ENCODE measurements around the gene PLEKHG3. TPM values are rescaled to one million over a fixed set of nuclear protein-coding genes. Genes with fewer than 3 reads are reported as not detected.
"Not testable (repeated sequence)": the region's sequence is repeated elsewhere in the genome, so short reads cannot be mapped to it uniquely, and the experiment has no call there.

PLEKHG3 gene
- total RNA-seq, result 13.9 and 16.7 TPM in 2 replicates

DNA sequence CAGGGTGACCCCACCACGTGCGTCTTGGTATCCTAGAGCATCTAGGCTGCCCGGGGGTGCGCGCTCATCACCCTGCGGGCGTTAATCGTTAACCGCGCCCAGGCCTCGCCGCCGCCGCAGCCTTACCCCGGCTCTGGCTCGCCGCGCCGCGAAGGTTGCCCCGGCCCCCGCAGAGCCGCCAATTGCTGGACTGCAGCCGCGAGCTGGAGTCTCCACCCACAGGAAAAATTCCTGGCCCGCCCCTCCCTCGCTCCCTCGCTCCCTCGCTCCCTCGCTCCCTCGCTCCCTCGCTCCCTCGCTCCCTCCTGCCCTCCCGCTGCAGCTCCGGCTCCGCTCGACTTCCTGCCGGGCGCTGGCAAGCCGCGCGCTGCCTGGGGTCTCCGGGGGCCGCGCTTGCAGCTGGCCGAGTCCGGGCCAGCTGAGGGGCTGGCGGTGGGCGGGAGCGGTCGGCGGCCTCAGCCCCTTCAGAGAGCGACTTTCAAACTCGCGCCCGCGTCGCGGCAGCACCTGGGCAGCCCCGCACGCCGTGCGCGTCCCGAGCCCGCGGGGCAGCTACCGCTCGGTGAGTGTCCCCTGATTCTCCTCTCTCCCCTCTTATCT is at the start of gene PLEKHG3:
TSS of gene PLEKHG3 (plus strand) at position 282 of the 600 bp plus-strand sequence. CDS start 23,208 bp downstream, outside the sequence.
- DNase-seq (ENCODE audit: extremely low read depth, low read depth, low spot score), result no peak

DNA sequence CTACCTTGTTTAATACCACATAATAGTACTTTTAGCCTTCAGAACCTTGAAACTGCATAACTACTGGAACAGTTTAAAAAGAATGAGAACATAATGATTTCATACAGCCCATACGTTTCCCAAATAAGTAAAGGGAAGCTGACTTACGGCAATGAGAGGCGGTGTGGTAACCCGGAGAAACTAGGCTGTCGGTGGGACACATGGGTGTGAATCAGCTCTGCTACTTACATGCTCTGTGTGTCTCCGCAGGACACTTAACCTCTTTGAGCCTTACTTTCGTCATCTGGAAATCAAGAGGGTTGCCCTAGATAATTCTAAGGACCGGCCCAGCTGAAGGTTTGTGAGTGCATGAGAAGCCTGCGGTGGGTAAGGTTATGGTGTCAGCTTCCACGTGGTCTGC is 49.3 kb upstream of the PLEKHG3 start:
- DNase-seq (ENCODE audit: extremely low read depth, low read depth, low spot score), result no peak

DNA sequence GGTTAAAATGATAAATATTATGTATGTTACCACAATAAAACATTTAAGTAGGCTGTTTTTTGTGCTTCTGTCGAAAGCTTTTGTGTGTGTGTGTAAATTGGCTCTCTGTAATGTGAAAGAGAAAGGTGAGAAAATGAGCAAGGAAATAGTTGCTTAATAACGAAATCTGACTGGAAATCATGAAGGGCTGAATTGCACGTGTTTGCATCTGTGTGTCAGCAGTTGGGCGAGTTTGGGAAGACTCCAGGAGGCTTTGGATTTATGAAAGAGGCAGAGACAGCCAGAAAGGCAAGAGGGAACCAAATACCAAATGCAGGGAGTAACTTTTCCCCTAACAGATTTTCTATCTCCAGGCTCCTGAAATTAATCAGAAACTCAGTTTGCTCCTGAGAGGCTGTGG is 47.2 kb upstream of the PLEKHG3 start:
- DNase-seq (ENCODE audit: extremely low read depth, low read depth, low spot score), result no peak

DNA sequence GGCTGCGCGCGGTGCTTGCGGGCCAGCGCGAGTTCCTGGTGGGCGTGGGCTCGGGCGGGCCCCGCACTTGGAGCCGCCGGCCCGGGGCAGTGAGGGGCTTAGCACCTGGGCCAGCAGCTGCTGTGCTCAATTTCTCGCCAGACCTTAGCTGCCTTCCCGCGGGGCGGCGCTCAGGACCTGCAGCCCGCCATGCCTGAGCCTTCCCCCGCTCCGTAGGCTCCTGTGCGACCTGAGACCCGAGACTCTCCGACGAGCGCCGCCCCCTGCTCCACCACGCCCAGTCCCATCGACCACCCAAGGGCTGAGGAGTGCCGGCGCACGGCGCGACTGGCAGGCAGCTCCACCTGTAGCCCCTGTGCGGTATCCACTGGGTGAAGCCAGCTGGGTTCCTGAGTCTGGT is 46.0 kb upstream of the PLEKHG3 start:
- no peak for DNase-seq (ENCODE audit: extremely low read depth, low read depth, low spot score)

DNA sequence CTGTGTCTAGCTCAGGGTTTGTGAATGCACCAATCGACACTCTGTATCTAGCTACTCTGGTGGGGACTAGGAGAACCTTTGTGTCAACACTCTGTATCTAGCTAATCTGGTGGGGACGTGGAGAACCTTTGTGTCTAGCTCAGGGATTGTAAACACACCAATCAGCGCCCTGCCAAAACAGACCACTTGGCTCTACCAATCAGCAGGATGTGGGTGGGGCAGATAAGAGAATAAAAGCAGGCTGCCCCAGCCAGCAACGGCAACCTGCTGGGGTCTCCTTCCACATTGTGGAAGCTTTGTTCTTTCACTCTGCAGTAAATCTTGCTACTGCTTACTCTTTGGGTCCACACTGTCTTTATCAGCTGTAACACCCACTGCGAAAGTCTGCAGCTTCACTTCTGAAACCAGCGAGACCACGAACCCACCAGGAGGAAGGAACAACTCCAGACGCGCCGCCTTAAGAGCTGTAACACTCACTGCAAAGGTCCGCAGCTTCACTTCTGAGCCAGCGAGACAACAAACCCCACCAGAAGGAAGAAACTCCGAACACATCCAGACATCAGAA is 45.4 kb upstream of the PLEKHG3 start:
- DNase-seq (ENCODE audit: extremely low read depth, low read depth, low spot score), result not testable (repeated sequence)

DNA sequence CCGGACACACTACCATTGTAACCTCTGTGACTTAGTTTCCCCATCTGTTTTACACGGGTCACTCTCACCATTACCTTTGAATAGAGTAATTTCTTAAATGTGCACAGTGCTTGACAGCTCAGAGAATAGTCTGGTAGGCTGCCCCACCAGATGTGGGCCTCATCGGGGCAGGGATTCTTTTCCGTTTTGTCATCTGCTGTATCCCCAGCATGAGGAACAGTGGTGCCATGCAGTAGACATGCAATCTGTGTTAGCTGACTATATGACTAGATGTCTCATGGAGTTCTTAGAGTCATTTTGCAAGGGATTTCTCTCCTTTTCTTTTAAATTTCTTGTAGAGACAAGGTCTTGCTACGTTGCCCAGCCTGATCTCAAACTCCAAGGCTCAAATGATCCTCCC is 44.9 kb upstream of the PLEKHG3 start:
- DNase-seq (ENCODE audit: extremely low read depth, low read depth, low spot score), result no peak

DNA sequence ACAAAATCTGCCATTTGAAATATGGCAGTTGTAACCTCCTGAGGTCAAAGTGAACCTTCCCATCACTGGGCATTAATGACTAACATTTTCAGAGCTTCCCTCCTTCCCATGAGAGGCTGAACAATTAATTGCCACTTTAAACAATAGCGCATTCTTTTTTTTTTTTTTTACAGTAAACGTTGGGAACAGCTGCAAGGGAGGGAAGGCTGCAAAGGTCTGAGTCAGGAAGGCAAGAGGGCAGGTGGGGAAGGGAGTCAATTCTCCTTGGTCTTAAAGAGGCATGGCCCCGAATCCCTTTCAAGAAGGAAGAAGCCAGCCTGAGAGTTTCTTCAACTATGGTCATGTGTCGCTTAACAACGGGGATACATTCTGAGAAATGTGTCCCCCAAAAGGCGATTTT is 41.0 kb upstream of the PLEKHG3 start:
- no peak for DNase-seq (ENCODE audit: extremely low read depth, low read depth, low spot score)

DNA sequence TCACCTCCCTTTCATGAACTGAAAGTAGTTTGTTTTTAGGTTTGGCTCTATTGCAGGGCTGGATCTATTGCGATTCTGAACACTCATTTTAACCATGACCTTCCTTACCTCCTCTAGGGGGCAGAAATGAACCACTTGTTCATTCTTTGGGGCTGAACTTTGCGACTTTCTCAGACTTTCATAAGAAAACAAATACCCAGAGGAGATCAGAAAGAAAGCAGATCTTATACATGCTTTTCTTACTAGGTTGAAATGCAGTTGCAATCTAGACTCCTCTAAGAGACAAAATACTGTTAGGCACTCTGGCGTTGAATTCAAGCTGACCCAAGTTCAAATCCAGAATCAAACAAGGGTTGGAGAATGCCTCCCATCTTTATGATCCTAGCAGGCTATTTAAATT is 32.6 kb upstream of the PLEKHG3 start:
- peak; percentile 23 for DNase-seq (ENCODE audit: extremely low read depth, low read depth, low spot score)

DNA sequence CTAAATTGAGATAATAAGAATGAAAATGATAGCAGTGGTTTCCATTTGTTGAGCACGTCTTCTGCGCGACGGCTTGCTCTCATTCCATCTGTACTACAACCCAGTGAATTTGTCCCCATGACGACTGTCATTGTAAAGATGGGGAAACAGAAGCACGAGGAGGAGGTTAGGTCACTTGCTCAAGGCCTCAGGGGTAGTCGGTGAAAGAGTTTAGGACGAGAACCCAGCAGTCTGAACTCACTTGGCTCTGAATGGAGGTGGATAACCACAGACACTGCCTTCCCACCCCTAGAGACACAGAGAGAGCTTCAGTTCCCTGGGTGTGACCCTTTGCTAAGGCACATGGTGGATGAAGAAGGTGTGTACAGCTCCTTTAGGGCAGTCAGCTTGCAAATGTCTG is 30.9 kb upstream of the PLEKHG3 start:
- DNase-seq (ENCODE audit: extremely low read depth, low read depth, low spot score), result no peak

DNA sequence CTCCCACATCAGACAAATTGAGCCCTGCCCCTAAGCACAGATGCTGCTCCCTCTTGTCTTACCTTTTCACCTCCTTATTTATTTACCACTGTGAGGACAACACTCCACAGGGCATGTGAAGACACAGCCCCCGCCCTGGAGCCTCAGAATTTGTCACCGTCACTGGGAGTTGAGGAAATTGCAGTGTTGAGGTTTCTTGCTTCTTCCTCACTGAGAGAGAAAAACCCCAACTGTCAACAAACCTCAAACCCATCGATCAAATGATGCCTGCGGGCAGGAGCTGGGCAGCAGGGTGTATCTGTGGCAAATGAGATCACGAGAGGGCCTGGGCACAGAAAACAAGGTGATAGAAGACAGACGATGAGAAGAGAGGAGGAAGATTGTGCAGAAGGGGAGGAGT is 30.5 kb upstream of the PLEKHG3 start:
- DNase-seq (ENCODE audit: extremely low read depth, low read depth, low spot score), result no peak

DNA sequence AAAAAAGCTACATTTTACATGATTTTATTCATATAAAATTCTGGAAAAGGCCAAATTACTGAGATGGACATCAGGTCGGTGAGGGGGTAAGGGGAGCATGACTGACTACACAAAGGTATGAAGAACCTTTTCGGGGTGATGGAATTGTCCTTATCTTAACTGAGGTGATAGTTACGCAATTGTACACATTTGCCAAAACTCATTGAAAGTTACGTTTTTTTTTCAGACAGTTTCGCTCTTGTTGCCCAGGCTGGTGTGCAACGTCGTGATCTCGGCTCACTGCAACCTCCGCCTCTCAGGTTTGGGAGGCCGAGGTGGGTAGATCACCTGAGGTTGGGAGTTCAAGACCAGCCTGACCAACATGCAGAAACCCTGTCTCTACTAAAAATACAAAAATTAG is 29.4 kb upstream of the PLEKHG3 start:
- DNase-seq (ENCODE audit: extremely low read depth, low read depth, low spot score), result no peak

DNA sequence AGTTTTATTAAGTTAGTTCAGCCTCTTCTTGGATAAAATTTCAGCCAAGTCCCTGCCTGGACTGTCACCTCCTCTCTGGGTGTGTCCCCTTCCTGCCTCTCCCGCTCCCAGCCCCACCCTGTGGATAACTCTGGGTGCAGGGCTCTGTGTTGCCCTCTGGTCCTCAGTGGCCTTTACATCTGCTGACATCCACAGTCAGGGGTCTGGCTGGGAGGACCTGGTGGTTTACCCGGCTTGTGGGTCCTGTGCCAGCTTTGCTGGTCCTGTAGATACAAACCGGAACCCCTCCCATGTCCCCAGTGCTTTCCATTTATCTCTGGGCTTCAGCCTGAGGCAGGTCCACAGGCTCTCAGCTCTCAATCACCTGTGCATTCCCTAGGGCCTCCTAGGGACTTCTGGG is 28.9 kb upstream of the PLEKHG3 start:
- DNase-seq (ENCODE audit: extremely low read depth, low read depth, low spot score), result no peak

DNA sequence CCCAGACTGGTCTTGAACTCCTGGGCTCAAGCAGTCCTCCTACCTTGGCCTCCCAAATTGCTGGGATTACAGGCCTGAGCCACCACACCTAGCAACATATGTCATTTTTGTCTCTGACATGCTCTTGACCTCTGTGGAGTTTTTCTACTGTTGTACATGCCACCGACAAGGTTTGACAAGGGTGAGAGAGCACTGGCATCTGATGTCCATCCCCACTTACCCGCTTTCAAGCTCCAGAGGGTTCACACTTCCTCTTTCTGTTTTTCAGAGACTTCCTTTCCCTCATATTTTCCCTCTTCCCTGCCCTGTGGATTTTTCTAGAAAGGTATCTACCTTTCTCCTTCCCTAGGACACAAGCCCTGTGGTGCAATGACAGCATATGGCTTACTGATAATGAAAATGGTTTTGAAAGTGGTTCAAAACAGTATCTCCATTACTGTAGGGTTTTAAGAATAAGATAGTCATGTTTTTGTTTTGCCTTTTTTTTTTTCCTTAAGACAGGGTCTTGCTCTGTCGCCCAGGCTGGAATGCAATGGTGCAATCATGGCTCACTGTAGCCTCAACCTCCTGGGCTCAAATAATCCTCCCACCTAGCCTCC is 27.7 kb upstream of the PLEKHG3 start:
- DNase-seq (ENCODE audit: extremely low read depth, low read depth, low spot score), result no peak

DNA sequence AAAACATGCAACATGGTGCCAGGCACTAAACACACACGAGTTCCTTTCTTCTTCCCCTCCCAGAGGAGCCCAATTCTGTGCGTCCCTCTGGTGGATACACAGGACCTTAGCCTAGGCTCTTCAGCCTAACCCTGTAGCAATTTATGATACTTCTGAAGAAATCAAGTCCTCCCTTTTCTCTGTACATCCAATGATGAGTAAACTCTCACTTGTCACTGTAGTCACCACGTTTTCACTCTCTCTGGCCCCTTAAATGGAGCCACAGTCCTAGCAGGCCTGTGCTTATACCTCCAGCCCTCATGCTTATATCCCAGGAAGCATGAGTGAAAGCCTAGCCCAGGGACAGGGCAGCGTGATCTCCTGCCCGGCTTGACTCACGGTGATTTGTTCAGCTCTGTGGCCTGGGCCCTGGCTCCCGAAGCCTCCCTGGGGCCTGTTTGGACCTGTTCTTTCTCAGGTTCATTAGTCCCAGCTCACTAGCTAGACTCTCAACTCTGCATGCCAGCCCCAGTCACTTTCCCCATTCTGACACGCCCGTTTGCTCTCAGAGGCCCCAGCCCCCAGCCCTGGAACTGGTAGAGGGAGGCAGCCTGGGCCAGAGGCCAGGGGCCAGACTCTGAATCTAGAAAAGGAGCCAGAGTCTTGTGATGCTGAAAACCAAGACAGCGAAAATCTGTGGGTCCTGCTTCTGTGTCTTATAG is 24.1 kb upstream of the PLEKHG3 start:
- DNase-seq (ENCODE audit: extremely low read depth, low read depth, low spot score), result no peak

DNA sequence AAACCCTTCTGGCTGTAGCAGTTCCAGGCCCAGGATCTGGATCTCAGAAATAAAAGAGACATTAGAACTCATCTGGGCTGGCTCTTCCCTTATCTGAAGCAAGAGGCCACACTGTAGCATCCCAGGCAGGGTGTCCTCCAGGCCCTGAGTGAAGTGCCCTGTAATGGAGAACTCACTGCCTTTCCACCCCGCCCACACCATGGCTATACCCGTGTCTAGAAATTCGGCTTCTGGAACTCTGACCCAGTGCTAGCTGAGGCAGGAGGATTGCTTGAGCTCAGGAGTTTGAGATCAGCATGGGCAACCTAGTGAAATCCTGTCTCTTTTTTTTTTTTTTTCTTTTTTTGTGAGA is 23.5 kb upstream of the PLEKHG3 start:
- no peak for DNase-seq (ENCODE audit: extremely low read depth, low read depth, low spot score)

DNA sequence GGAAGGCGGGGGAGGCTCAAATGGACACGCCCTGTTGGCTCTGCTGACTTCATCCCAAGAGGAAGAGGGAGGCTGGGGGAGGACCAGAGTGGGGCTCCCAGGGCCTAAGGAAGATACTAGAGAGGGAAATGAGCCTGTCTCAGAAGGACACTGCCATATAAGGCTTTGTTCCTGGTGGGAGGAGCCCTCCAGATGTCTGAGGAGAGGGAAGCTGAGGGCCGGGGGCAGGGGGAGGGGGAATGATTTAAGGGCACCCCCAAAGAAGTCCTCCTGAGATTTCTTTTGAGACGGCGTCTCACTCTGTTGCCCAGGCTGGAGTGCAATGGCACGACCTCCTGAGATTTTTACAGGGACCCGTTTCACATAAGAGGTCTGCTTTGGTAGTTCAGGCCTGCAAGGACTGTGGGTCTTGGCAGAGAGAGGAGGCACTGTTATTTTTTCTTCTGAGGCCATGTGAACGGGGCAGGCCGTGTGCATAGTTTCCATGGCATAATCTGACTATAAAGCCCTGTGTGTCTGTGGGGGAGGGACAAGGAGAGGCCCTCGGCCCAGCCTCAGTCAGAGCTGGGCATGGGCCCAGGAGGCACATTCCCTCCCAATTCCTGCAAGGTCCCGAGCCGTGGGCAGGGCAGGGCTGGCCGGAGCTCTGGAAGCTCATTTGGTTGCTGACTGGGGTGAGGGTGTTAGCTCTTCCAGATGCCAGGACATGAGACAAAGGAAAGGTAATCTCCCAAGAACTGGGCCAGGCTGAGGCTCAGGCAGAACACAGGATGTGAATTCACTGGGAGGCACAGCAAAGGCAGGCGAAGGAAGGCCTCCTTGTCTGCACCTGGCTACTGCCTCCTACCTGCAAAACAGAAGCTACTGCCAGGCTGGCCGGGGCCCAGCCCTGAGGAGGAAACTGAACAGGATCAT is 22.2 kb upstream of the PLEKHG3 start:
- DNase-seq (ENCODE audit: extremely low read depth, low read depth, low spot score), result no peak

DNA sequence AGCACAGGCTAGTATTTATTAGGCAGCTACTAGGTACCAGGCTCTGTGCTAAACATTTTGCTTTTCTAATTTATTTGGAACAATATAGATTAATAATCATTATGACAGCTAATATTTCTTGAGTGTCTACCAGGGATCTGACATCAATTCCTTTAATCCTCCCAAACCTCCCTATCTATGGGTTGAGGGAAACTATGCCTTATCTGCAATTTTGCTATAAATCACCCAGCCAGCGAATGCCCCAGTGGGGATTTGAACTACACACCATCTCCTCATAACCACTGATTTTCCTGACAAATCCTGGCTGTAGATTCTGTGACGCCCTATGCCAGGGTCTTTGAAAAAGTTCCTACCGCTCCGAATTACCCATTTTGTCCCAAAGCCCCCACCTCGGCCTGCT is 21.4 kb upstream of the PLEKHG3 start:
- DNase-seq (ENCODE audit: extremely low read depth, low read depth, low spot score), result no peak

DNA sequence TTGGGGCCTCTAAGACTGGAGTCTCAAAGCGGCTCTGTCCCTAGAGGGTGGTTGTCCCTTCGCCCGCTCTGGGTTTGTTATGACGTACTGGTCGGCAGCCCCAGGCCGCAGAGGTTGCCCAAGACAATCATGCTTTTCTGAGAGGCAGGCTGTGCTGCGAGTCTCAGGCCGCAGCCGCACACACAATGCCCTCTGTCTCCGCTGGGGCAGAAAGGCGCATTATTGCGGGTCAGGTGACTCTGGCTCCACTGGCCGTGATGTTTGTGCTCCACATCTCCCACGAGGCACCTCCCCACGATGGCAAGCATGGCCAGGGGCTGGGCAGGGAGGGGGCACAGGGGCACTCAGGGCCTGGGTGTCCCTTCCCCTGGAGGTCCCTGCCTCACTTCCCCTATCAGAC is 21.0 kb upstream of the PLEKHG3 start:
- DNase-seq (ENCODE audit: extremely low read depth, low read depth, low spot score), result no peak

DNA sequence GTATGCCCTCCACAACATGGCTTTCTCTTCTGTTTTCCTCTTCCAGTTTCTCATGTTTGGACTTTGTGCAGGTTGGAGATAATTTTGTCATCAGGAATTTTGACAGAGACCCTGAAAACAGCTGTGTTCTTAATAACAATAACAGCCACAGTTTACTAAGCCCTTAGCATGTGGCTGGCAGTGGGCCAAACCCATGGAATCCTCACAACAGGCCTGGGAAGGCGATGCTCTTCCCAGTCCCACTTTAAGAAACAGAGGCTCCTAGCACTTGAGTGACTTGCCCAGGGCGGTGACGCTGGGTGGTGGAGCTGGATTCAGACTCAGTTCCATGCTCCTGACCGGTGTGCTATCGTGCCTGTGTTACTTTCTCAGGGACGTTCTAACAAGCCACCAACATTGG is 20.1 kb upstream of the PLEKHG3 start:
- no peak for DNase-seq (ENCODE audit: extremely low read depth, low read depth, low spot score)

DNA sequence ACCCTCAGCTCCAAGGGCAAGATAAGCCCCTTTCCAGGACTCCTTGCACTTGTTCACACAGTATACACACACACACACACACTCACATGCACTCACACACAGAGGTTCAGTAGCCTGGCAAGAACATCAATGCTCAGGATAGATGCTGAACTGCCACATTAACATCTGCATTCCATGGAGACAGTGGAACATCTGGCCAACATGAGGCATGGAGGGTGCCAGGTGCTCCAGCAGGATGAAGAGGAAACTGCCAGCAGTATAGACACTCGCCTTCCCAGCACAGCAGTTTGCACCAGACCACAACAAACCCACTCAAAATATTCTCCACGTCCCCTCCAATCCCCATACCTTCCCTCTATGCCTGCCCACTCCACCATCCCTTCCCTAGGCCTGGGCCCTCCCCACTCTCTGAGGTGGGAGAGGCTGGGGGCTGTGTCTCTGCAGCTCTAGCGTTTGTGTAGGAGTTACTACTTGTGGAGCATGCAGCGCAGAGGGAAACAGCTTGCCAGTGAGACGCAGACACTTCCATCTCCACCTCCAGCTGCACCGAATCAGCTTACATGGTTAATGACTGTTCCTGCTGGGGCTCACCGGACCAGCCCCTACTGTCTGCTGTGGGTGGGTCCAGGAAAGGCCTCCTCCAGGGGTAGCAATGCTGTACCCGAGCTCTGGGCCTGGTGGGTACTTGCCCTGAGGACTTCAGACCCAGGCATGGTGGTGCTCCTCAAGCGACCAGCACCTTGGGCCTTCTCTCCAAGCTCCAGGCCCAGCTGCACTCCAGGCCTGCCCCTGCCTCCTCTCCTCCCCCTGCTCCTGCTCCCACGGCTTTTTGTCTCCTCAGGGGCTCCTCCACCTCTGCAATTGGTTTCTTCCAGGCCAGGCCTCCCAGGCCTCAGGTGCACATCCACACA is 18.6 kb upstream of the PLEKHG3 start:
- no peak for DNase-seq (ENCODE audit: extremely low read depth, low read depth, low spot score)
